Suprapubic skin (tissue), 4 donors: ENCODE measurements around the gene CCDC191. TPM values are rescaled to one million over a fixed set of nuclear protein-coding genes. Genes with fewer than 3 reads are reported as not detected.

ENCODE experiments used
- DNase-seq, 2 donors: peaks; one replicate each; pipeline ENCODE4 v3.0.0-alpha.2; 2019; ENCODE audit warnings: low spot score in 2 of 2
- H3K27ac ChIP-seq: fragments of 200-600 bp; sonication (generic); one replicate; pipeline ENCODE4 v1.5.1; 2019
- H3K27me3 ChIP-seq: fragments of 200-600 bp; sonication (generic); one replicate; pipeline ENCODE4 v1.5.1; 2019
- H3K36me3 ChIP-seq: fragments of 200-600 bp; sonication (generic); one replicate; pipeline ENCODE4 v1.5.1; 2019
- H3K4me1 ChIP-seq: fragments of 200-600 bp; sonication (generic); one replicate; pipeline ENCODE4 v1.5.1; 2019
- H3K4me3 ChIP-seq: fragments of 200-600 bp; sonication (generic); one replicate; pipeline ENCODE4 v1.5.1; 2019; ENCODE audit warnings: mild to moderate bottlenecking
- H3K9me3 ChIP-seq: fragments of 200-600 bp; sonication (generic); one replicate; pipeline ENCODE4 v1.5.1; 2019
- EP300 ChIP-seq: sonication (generic); formaldehyde crosslinking; IDR thresholded peaks from one replicate; pipeline ENCODE4 v1.6.1; 2017; ENCODE audit warnings: antibody characterized with exemption
- POLR2A ChIP-seq, 2 donors: fragments of 450-650 bp; IDR thresholded peaks; one replicate each; pipeline ENCODE4 v1.6.1; 2017; ENCODE audit warnings: antibody characterized with exemption in 2 of 2, mild to moderate bottlenecking in 2 of 2, moderate library complexity in 2 of 2
- POLR2AphosphoS5 ChIP-seq, 3 donors: sonication (generic); formaldehyde crosslinking; IDR thresholded peaks; one replicate each; pipeline ENCODE4 v1.6.1; 2017; ENCODE audit warnings: antibody characterized with exemption in 3 of 3
- WGBS: methylation state at CpG from one replicate; pipeline ENCODE4 v1.1.5; 2018; 5-methylcytosine and 5-hydroxymethylcytosine counted together
- total RNA-seq, 4 donors: library from RNA; depleted of rRNA; stranded (reverse); fragments of >200 nt; gene quantifications; one replicate each; pipeline ENCODE4 v1.1.0, GENCODE V29; 2016
- TF ChIP-seq, protein P1 (sequence below), 2 donors: fragments of 200-600 bp in 1 of 2; fragments of 450-650 bp in 1 of 2; sonication (generic) in 1 of 2; IDR thresholded peaks; one replicate each; pipeline ENCODE4 v1.5.1; 2016 to 2019; ENCODE audit warnings: antibody characterized with exemption in 2 of 2, mild to moderate bottlenecking in 1 of 2, moderate library complexity in 1 of 2

The CCDC191 gene
- total RNA-seq, 4 donors from 2014 or later = 2.6 to 10.9 (median 4.8) TPM

GRCh38 chr3:113953677-113954076, 102.6 kb downstream of the CCDC191 start:
- no peaks in the 10 kb centered on the region for H3K9me3 ChIP-seq
- 50% methylated on average over 7 of the region's 7 CpGs for WGBS
- no peak for TF ChIP-seq POLR2A (IDR thresholded peaks at IDR 0.05)
- TF ChIP-seq POLR2AphosphoS5 (IDR thresholded peaks at IDR 0.05) = no peak
- TF ChIP-seq EP300 = no peak
- TF ChIP-seq, protein P1, sequence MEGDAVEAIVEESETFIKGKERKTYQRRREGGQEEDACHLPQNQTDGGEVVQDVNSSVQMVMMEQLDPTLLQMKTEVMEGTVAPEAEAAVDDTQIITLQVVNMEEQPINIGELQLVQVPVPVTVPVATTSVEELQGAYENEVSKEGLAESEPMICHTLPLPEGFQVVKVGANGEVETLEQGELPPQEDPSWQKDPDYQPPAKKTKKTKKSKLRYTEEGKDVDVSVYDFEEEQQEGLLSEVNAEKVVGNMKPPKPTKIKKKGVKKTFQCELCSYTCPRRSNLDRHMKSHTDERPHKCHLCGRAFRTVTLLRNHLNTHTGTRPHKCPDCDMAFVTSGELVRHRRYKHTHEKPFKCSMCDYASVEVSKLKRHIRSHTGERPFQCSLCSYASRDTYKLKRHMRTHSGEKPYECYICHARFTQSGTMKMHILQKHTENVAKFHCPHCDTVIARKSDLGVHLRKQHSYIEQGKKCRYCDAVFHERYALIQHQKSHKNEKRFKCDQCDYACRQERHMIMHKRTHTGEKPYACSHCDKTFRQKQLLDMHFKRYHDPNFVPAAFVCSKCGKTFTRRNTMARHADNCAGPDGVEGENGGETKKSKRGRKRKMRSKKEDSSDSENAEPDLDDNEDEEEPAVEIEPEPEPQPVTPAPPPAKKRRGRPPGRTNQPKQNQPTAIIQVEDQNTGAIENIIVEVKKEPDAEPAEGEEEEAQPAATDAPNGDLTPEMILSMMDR (IDR thresholded peaks at IDR 0.05) = no peak
- no peak overlapping the region for H3K4me3 ChIP-seq
- no peak for DNase-seq
- no peak overlapping the region for H3K27ac ChIP-seq
- no peaks in the 10 kb centered on the region for H3K27me3 ChIP-seq
- peaks cover 4% of the 10 kb centered on the region for H3K36me3 ChIP-seq
- peaks cover 11% of the 10 kb centered on the region for H3K4me1 ChIP-seq

- TF ChIP-seq, protein P1 (IDR thresholded peaks at IDR 0.05) = no peak
- no peak for TF ChIP-seq EP300
- no peak for TF ChIP-seq POLR2AphosphoS5 (IDR thresholded peaks at IDR 0.05)
- TF ChIP-seq POLR2A (IDR thresholded peaks at IDR 0.05) = no peak
- H3K4me3 ChIP-seq = no peak overlapping the region
- H3K36me3 ChIP-seq = peaks cover 4% of the 10 kb centered on the region
- no peaks in the 10 kb centered on the region for H3K9me3 ChIP-seq
- peaks cover 18% of the 10 kb centered on the region for H3K4me1 ChIP-seq
- no peak for DNase-seq
- no peak overlapping the region for H3K27ac ChIP-seq
- H3K27me3 ChIP-seq = no peaks in the 10 kb centered on the region
These were observed 103.4 kb downstream of the CCDC191 start for GRCh38 chr3:113952921-113953320.

DNA sequence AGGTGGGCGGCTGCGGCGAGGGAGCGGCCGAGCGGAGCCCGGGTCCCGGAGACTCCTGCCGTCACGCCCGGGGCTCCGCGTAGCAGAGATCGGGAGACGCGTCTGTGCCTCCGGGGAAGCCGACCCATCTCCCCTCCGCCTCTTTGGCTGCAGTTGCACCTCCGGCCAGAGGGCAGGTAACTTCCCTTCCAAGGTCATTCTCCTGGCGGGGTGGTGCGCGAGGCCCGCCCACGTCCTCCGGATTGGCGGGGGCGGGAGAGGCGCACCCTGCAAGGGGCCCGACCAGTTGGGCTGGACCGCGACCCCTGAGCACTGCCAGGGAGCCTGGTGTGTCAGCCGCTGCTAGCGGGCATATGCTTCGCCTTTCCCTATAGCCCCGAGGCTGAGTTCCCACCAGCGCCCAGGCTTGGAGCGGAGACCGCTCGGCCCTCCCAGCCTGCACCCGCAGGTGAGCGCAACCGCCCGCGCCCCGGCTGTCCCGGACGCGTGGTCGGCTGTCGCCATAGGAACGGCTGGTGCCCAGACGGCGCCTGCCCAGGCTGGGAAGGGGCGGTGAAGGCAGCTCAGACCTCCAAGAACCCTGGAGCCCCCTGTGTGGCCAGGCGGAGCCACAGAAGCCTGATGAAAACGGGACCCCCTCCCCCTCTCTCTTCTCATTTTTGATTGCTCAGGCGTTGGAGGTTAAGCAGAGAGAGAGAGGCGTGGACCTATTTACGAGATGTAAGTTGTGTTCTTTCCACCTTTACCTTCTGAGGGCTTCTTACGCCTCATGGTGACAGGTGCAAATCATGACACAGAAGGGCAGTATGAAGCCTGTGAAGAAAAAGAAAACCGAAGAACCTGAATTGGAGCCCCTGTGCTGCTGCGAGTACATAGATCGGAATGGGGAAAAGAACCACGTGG, 108.1 kb downstream of the CCDC191 start:
- no peaks in the 10 kb centered on the region for H3K9me3 ChIP-seq
- 9% methylated on average over 10 of the region's 65 CpGs for WGBS
- H3K4me3 ChIP-seq = peak overlapping the region; percentile 89
- peaks cover 17% of the 10 kb centered on the region for H3K4me1 ChIP-seq
- H3K36me3 ChIP-seq = no peaks in the 10 kb centered on the region
- peak in 1 of 2 donors; percentile 69 for DNase-seq
- H3K27ac ChIP-seq = no peak overlapping the region
- TF ChIP-seq POLR2AphosphoS5 (IDR thresholded peaks at IDR 0.05) = no peak
- H3K27me3 ChIP-seq = no peaks in the 10 kb centered on the region

DNA sequence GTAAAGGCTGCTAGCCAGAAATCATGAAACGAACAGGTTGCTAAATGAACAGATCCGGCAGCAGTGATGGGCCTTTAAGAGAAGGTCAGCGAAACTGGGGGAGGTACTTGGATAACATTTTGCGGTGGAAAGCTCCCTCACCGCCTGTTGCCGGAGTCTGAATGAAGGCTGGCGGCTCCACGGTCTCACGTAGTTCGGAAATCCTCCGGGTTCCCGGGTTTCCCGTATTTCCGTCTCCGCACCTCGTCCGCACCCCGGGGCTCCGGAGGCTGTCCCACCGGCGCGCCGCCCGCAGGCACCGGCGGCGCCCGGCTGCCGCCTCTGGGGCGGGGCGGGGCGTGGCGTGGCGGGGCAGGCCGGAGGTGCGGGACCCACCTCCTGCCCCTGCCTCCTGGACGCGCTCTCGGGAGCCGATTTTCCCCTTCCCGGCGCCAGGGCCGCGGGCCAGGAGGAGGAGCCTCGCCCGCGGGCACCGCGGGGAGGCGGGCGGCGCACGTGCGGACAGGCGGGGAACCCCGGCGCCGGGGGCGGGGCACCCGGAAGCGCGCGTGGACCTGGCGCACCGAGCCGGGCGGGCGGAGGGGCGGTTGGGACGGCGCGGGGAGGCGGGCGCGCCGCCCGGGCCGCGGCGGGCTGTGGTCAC, 108.8 kb downstream of the CCDC191 start, which contains the start of gene ZDHHC23:
Gene ZDHHC23 (plus strand): TSS at position 642 of the 643 bp plus-strand sequence. CDS start 790 bp downstream, outside the sequence.
- Histone ChIP-seq H3K27ac (peak within 1 kb of the TSS; percentile 66), H3K27me3 (no peaks in the 10 kb centered on the region), H3K9me3 (no peaks in the 10 kb centered on the region), H3K4me3 (peak within 1 kb of the TSS; percentile 89), H3K36me3 (no peaks in the 10 kb centered on the region), H3K4me1 (peaks cover 17% of the 10 kb centered on the region)
- DNase-seq = peak; percentile 71 to 76
- TF ChIP-seq, protein P1 (IDR thresholded peaks at IDR 0.05) = no peak
- TF ChIP-seq POLR2A (IDR thresholded peaks at IDR 0.05) (no peak), POLR2AphosphoS5 (IDR thresholded peaks at IDR 0.05) (no peak), EP300 (no peak)
- under 1% methylated on average over 27 of the region's 80 CpGs for WGBS

GRCh38 chr3:113946831-113947230, 109.5 kb downstream of the CCDC191 start:
- peaks cover 17% of the 10 kb centered on the region for H3K4me1 ChIP-seq
- WGBS = 78% methylated on average over 7 of the region's 7 CpGs
- no peak overlapping the region for H3K27ac ChIP-seq
- peak overlapping the region; percentile 89 for H3K4me3 ChIP-seq
- H3K9me3 ChIP-seq = no peaks in the 10 kb centered on the region
- no peaks in the 10 kb centered on the region for H3K36me3 ChIP-seq
- H3K27me3 ChIP-seq = no peaks in the 10 kb centered on the region
- no peak for DNase-seq
- TF ChIP-seq EP300 (no peak), POLR2AphosphoS5 (IDR thresholded peaks at IDR 0.05) (no peak), POLR2A (IDR thresholded peaks at IDR 0.05) (no peak)
- TF ChIP-seq, protein P1 (IDR thresholded peaks at IDR 0.05) = no peak
